D721Med (cell line): ENCODE data around the gene APOL5.
A peak's percentile ranks its signal among the peaks of the same experiment; 100 is the strongest.

Experiments used
- DNase-seq: peaks from one replicate; pipeline ENCODE4 v3.0.0; 2011; ENCODE audit warnings: low spot score; ENCODE audit not compliant: insufficient read length
- FAIRE-seq: peaks from 2 replicates; lab custom pipeline; 2011; peaks lifted over from hg19 to GRCh38; lab: Jason Lieb, UNC
- CTCF ChIP-seq: IDR thresholded peaks from 2 replicates; pipeline ENCODE4 v1.5.1; 2012; ENCODE audit warnings: mild to moderate bottlenecking, control low read depth; ENCODE audit not compliant: insufficient read depth; ENCODE audit errors: missing control alignments

Gene APOL5

DNA sequence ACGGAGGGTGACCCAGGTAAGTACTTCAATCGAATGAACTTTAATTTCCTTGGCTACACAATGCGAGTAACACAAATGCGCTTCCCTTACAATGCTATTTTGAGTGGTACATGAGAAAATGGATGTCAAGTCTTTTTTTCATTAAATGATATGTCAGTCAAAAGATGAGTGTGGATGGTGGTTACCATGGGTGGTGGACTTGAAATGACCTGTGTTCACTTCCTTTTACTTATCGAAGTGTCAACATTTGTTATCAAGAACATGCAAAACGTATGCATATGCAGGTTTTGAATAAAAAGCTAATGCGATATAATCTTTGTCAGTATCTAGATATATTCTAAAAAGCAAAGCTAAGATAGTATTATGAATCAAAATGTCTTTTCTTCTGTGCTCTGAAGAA is 8.8 kb upstream of the APOL5 start:
- no peak for TF ChIP-seq CTCF
- FAIRE-seq = no peak
- no peak for DNase-seq

DNA sequence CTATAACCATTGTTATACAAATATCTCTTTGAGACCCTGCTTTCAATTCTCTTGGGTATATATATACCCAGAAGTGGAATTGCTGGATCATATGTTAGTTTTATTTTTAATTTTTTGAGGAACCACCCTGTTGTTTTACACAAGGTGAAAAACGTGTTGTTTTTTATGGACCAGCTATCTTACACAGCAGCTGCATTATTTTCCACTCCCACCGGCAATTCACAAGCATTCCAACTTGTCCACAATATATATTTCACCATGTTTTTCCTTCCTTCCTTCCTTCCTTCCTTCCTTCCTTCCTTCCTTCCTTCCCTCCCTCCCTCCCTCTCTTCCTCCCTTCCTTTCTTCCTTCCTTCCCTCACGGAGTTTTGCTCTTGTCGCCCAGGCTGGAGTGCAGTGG is 6.3 kb upstream of the APOL5 start:
- no peak for TF ChIP-seq CTCF
- no peak for FAIRE-seq

DNA sequence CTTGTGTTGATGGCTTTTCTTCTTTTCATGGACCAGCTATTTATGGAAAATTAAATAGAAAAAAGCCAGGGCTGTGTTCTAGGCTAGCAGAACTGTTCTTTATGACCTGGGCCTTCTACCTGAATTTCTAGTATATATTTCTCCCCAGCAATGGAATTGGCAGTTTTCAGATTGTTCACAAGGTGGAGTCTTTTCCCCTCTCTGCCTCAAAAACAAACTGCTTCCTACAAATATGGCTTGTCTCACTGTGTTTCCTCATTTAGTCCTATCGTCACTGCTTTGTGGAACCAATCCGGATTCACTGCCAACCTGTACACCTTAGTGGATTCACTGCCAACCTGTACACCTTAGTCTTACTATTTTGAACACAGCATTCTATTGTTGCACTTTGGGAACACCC is 5.0 kb upstream of the APOL5 start:
- no peak for DNase-seq
- no peak for FAIRE-seq
- TF ChIP-seq CTCF = peak; percentile 9

More for the DNA sequence above, 6.3 kb upstream of the APOL5 start:
- no peak for DNase-seq

- no peak for FAIRE-seq
- no peak for TF ChIP-seq CTCF
- DNase-seq = no peak
These were observed 1.7 kb downstream of the APOL5 start for GRCh38 chr22:35719212-35719875.

GRCh38 chr22:35721960-35722359 is 4.3 kb downstream of the APOL5 start:
- TF ChIP-seq CTCF = no peak
- no peak for DNase-seq
- no peak for FAIRE-seq

DNA sequence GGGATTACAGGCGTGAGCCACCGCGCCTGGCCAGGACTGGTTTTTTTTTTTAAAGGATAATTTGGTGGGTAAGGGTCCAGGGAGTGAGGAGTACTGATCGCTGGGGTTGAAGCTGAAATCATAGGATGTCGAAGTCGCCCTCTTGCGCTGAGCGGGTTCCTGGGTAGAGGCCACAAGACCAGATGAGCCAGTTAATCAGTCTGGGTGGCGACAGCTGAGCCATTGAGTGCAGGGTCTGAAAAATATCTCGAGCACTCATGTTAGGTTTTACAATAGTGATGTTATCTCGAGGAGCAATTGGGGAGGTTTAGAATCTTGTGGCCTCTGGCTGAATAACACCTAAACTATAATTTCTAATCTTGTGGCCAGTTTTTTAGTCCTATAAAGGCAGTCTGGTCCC is 7.8 kb downstream of the APOL5 start:
- no peak for FAIRE-seq
- no peak for TF ChIP-seq CTCF
- no peak for DNase-seq

DNA sequence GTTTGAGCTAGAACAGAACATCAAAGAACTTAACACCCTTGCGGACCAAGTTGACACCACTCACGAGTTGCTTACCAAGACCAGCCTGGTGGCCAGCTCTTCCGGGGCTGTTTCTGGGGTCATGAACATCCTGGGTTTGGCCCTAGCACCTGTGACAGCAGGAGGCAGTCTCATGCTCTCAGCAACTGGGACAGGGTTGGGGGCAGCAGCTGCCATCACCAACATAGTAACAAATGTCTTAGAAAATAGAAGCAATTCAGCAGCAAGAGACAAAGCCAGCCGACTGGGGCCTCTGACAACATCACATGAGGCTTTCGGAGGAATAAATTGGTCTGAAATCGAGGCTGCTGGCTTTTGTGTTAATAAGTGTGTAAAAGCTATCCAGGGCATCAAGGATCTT is 8.7 kb downstream of the APOL5 start:
- no peak for FAIRE-seq
- no peak for DNase-seq
- no peak for TF ChIP-seq CTCF
